Activated T-helper 2 cell treated with anti-CD3 and anti-CD28 coated beads, Interferon-gamma antibody, Interleukin-2, Interleukin-4, amounts not matched to agents 10 μg/mL and 5 μg/mL and 100 μg/mL, durations not matched to agents 14 hours and 24 hours and 36 hours (primary cell): ENCODE measurements around the gene ATP1A3. TPM values are rescaled to one million over a fixed set of nuclear protein-coding genes. Genes with fewer than 3 reads are reported as not detected.

Experiments
- DNase-seq: peaks from one replicate; pipeline ENCODE4 v3.0.0; 2021; ENCODE audit warnings: low spot score
- H3K27ac Mint-ChIP-seq: one replicate; pipeline ENCODE4 v1.8.0; 2021; ENCODE audit warnings: mixed read lengths
- H3K27me3 Mint-ChIP-seq: one replicate; pipeline ENCODE4 v1.8.0; 2021; ENCODE audit warnings: low read depth, mixed read lengths
- H3K36me3 Mint-ChIP-seq: one replicate; pipeline ENCODE4 v1.8.0; 2021; ENCODE audit warnings: low read depth, mixed read lengths
- H3K4me1 Mint-ChIP-seq: one replicate; pipeline ENCODE4 v1.8.0; 2021; ENCODE audit warnings: low read depth, mixed read lengths
- H3K4me3 Mint-ChIP-seq: one replicate; pipeline ENCODE4 v1.8.0; 2021; ENCODE audit warnings: low read depth, mild to moderate bottlenecking, moderate library complexity, mixed read lengths
- H3K9me3 Mint-ChIP-seq: one replicate; pipeline ENCODE4 v1.8.0; 2021; ENCODE audit warnings: mixed read lengths
- intact Hi-C: fragments of 100-400 bp; cut with micrococcal nuclease; formaldehyde crosslinking; loops from one replicate; pipeline ENCODE4 v1.15.1; 2023
- total RNA-seq: library from RNA; stranded (reverse); gene quantifications from 2 replicates; pipeline ENCODE4 v1.2.3, GENCODE V29; 2022

ATP1A3 gene
- total RNA-seq, 1 donor from 2014 or later, result 1.7 TPM

DNA sequence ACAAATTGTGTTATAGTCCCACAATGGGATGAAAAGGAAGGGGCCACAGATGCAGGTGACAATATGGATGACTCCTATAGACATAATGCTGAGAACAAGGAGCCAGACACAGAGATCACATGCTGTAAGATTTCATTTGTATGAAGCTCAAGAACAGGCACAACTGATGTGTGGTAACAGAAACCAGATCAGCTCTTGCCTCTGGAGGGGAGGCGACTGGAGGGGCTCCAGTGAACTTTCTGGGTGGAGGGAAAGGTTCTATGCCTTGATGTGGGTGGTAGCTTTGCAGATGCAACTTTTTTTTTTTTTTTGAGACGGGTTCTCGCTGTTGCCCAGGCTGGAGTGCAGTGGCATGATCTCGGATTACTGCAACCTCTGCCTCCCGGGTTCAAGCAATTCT, 28.9 kb downstream of the ATP1A3 start:
- DNase-seq, result no peak
- no peak overlapping the region for H3K27ac Mint-ChIP-seq
- intact Hi-C loops, result no loop called here

DNA sequence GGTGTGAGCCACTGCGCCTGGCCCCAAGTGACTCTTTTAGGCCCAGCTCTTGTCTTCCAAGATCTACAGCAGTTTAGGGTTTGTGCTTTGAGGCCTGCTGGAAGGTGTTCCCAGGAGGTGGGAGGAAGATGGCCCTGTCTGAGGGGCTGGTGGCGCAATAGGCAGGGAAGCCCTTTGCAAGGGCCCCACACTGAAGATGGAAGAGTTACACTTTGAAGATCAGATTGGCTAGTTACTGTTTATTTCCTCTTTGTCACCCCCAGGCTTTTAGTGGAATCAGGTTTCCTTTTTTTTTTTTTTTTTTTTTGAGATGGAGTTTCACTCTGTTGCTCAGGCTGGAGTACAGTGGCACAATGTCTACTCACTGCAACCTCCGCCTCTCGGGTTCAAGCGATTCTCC, 33.1 kb downstream of the ATP1A3 start:
- Mint-ChIP-seq H3K27ac (no peak overlapping the region), H3K36me3 (no peaks in the 10 kb centered on the region), H3K4me3 (no peak overlapping the region), H3K9me3 (no peaks in the 10 kb centered on the region), H3K27me3 (no peaks in the 10 kb centered on the region), H3K4me1 (peaks cover 11% of the 10 kb centered on the region)
- DNase-seq, result no peak
- intact Hi-C loops, result no loop called here

More for the DNA sequence above, 28.9 kb downstream of the ATP1A3 start:
- Mint-ChIP-seq H3K4me3 (no peak overlapping the region), H3K9me3 (no peaks in the 10 kb centered on the region), H3K36me3 (no peaks in the 10 kb centered on the region), H3K4me1 (no peaks in the 10 kb centered on the region), H3K27me3 (peaks cover 2% of the 10 kb centered on the region)

DNA sequence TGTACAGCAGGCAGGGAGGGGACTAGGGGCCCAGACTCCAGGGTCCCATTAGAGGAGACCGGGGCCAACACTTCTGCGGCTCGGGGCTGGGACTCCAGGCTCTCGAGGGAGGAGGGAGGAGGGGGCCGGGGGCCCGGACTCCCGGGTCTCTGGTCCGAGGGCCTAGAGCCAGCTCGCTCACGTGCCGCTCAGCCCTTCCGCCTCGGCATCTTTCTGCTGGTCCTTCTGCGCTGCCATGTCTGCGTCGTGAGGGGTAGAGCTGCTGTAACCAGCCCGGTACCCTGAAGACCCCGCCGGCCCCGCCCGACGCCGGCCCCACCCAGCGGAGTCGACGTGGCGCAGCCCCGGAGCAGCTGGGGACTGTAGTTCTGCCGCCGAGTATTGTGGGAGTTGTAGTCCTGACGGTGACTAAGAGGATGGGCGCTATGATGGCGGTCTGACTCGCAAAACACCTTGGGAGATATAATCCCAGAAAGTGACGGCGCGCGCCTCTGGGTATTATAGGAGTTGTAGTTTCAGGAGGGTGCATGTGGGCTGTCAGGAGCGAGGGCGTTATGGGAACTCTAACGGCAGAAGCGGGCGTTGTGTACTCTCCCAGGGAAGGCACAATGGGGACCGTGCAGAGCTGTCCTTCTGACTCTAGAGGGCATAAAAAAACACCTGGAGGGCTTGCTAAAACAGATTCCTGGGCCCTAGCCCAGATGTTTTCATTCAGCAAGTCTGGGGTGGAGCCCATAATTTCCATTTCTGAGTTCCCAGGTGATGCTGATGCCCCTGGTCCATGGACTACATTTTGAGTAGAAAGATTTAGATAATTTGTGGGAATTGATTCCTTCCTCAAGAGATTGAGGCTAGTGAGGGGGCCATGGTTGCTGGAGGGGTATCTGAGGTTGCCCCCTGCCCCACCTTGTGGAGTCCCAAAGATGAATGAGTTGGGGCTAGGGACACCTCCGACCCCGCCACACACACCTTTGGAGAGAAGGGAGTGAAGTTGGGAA, 34.7 kb downstream of the ATP1A3 start, which contains the start of gene RABAC1:
RABAC1 (minus strand) TSS at position 266 of the 998 bp plus-strand sequence; CDS start at position 237, 29 bp downstream.
- Mint-ChIP-seq H3K9me3 (no peaks in the 10 kb centered on the region), H3K36me3 (no peaks in the 10 kb centered on the region), H3K4me1 (peaks cover 11% of the 10 kb centered on the region), H3K4me3 (peak within 1 kb of the TSS; percentile 95), H3K27ac (peak within 1 kb of the TSS; percentile 85), H3K27me3 (no peaks in the 10 kb centered on the region)
- intact Hi-C loops, result loop anchor here (1.0 to 2.0 kb wide), 2 partner anchors 75 to 100 kb away; no protein-coding TSS in a partner anchor
- peak; percentile 84 for DNase-seq

DNA sequence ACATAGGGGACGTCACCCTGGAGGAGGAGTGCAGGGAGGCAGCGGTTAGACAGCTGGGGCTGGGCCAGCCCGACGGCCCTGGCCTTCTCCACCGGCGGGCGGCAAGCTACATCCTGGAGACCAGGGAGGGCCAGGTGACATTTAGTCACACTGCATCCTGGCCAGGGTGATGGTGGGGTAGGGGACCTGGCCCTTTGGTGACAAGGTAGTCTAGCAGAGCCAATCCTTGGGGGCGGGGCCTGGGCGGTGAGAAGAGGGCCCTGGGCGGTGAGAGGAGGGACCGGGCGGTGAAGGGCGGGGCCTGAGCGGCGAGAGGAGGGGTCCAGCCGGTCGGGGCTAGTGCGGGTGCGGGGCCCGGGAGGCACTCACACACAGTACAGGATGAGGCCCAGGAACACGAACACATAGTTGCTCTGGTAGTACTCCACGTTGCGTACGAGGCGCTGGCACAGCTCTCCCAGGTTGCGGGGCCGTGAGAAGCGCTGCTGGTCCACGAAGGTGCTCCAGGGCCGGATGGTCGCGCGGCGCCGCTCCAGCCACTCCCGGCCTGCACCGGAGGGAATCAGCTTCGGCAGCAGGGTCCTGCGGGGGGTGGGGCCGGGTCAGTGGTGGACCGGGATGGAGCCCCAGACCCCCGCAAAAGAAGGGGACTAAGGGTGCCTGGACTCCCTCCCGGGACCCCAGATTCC, 35.5 kb downstream of the ATP1A3 start:
- H3K27ac Mint-ChIP-seq, result peak overlapping the region; percentile 67
- H3K4me1 Mint-ChIP-seq, result peaks cover 11% of the 10 kb centered on the region
- no peaks in the 10 kb centered on the region for H3K36me3 Mint-ChIP-seq
- peak overlapping the region; percentile 95 for H3K4me3 Mint-ChIP-seq
- H3K9me3 Mint-ChIP-seq, result no peaks in the 10 kb centered on the region
- intact Hi-C loops, result loop anchor here (1.0 to 2.0 kb wide), 2 partner anchors 76 to 99 kb away; no protein-coding TSS in a partner anchor
- no peaks in the 10 kb centered on the region for H3K27me3 Mint-ChIP-seq
- DNase-seq, result peak; percentile 85

DNA sequence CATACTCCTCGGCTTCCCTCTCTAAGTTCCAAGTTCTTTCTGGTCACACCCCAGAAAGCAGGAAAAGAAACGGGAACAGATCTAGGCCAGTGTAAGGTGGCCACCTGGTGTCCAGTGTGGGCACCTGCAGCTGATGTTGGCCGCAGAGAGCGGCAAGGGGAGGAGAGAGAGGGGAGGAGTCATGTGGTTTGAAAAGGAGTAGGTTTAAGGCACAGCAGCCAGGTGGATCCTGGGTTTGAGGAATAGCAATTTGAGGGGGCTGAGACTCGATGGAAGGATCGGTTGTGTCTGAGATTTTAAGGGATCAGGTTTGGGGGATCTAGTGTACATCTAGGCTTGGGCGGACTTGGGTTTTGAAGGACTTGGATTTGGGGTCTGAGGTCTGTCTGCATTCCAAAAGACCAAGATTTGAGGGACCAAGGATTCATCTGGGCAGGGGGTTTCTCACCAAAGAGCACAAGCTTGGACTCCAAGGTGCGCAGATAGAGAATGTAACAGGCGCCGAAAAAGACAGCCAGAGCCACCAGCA, 36.1 kb downstream of the ATP1A3 start:
- Mint-ChIP-seq H3K36me3 (no peaks in the 10 kb centered on the region), H3K4me1 (peaks cover 11% of the 10 kb centered on the region), H3K4me3 (peak overlapping the region; percentile 95), H3K27ac (peak overlapping the region; percentile 67), H3K27me3 (no peaks in the 10 kb centered on the region), H3K9me3 (no peaks in the 10 kb centered on the region)
- DNase-seq, result peak; percentile 27
- intact Hi-C loops, result loop anchor here (2.0 kb wide), 1 partner anchor 77 kb away; no protein-coding TSS in a partner anchor

GRCh38 chr19:41957161-41957837, 36.7 kb downstream of the ATP1A3 start:
- Mint-ChIP-seq H3K27me3 (no peaks in the 10 kb centered on the region), H3K9me3 (no peaks in the 10 kb centered on the region), H3K36me3 (no peaks in the 10 kb centered on the region), H3K4me3 (peak overlapping the region; percentile 95), H3K4me1 (peaks cover 11% of the 10 kb centered on the region), H3K27ac (no peak overlapping the region)
- no peak for DNase-seq
- intact Hi-C loops, result no loop called here

- Mint-ChIP-seq H3K27me3 (no peaks in the 10 kb centered on the region), H3K4me3 (no peak overlapping the region)
- intact Hi-C loops, result no loop called here
Measured at GRCh38 chr19:41956621-41957020, 37.4 kb downstream of the ATP1A3 start.

DNA sequence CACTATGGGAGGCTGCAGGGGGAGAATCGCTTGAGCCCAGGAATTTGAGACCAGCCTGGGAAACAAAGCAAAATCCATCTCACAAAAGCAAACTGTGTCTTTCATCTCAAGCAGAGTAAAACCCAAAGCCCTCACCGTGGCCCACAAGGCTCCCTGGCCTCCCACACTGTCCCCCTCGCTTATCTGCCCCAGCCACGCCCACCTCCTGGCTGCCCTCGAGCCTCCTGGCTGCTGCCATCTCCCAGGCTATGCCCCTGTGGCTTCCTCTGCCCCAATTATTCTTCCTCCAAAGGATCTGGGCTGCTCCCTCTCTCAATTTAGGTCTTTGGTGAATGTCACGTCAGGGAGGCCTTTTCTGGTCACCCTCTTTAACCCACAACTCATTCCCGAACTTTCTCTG, 38.5 kb downstream of the ATP1A3 start:
- intact Hi-C loops, result no loop called here
- H3K27me3 Mint-ChIP-seq, result no peaks in the 10 kb centered on the region
- no peaks in the 10 kb centered on the region for H3K36me3 Mint-ChIP-seq
- no peak overlapping the region for H3K4me3 Mint-ChIP-seq
- H3K9me3 Mint-ChIP-seq, result no peaks in the 10 kb centered on the region
- no peak for DNase-seq
- H3K27ac Mint-ChIP-seq, result no peak overlapping the region
- H3K4me1 Mint-ChIP-seq, result peaks cover 17% of the 10 kb centered on the region

More at GRCh38 chr19:41956621-41957020, 37.4 kb downstream of the ATP1A3 start:
- H3K4me1 Mint-ChIP-seq, result peaks cover 14% of the 10 kb centered on the region
- no peaks in the 10 kb centered on the region for H3K36me3 Mint-ChIP-seq
- DNase-seq, result no peak
- H3K27ac Mint-ChIP-seq, result no peak overlapping the region
- no peaks in the 10 kb centered on the region for H3K9me3 Mint-ChIP-seq

- no peak overlapping the region for H3K4me3 Mint-ChIP-seq
Measured at GRCh38 chr19:41951686-41952172, 42.3 kb downstream of the ATP1A3 start.

DNA sequence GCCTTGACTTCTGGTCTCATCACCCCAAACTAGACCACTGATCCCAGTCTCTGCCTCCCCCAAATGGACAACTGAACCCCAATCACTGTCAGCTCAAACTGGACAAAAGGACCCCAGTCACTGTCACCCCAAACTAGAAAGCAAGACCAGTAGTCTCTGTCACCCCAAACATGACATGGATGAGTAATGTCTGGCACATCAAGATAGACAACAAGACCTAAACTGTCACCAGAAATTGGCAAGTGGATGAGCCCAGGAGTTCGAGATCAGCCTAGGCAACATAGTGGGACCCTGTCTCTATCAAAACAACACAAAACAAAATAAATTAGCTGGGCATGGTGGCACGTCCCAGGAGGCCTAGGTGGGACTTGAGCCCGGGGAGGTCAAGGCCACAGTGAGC, 46.9 kb downstream of the ATP1A3 start:
- Mint-ChIP-seq H3K27me3 (no peaks in the 10 kb centered on the region), H3K4me3 (peak overlapping the region; percentile 44), H3K9me3 (no peaks in the 10 kb centered on the region), H3K36me3 (no peaks in the 10 kb centered on the region), H3K27ac (peak overlapping the region; percentile 85), H3K4me1 (peaks cover 42% of the 10 kb centered on the region)
- DNase-seq, result no peak
- intact Hi-C loops, result loop anchor here (5.0 kb wide), 1 partner anchor 685 kb away; the partner anchor contains the start of gene HNRNPUL1

More at GRCh38 chr19:41951686-41952172, 42.3 kb downstream of the ATP1A3 start:
- no peaks in the 10 kb centered on the region for H3K36me3 Mint-ChIP-seq
- intact Hi-C loops, result loop anchor here (1.0 to 5.0 kb wide), 3 partner anchors 17 to 159 kb away; no protein-coding TSS in a partner anchor
- H3K9me3 Mint-ChIP-seq, result no peaks in the 10 kb centered on the region
- H3K27ac Mint-ChIP-seq, result peak overlapping the region; percentile 14
- peak; percentile 75 for DNase-seq
- H3K4me1 Mint-ChIP-seq, result peaks cover 18% of the 10 kb centered on the region
- no peaks in the 10 kb centered on the region for H3K27me3 Mint-ChIP-seq

GRCh38 chr19:41945135-41945766, 48.8 kb downstream of the ATP1A3 start:
- no peaks in the 10 kb centered on the region for H3K36me3 Mint-ChIP-seq
- peak overlapping the region; percentile 97 for H3K27ac Mint-ChIP-seq
- intact Hi-C loops, result loop anchor here (1.0 to 5.0 kb wide), 5 partner anchors 58 to 683 kb away; partner anchors contain the start of gene HNRNPUL1
- H3K4me3 Mint-ChIP-seq, result peak overlapping the region; percentile 13
- peaks cover 6% of the 10 kb centered on the region for H3K27me3 Mint-ChIP-seq
- H3K4me1 Mint-ChIP-seq, result peaks cover 44% of the 10 kb centered on the region
- DNase-seq, result peak; percentile 67
- H3K9me3 Mint-ChIP-seq, result no peaks in the 10 kb centered on the region
